Breast epithelium (tissue), 4 donors: Measurements from ENCODE around the gene KRIT1. TPM values are rescaled to one million over a fixed set of nuclear protein-coding genes. Genes with fewer than 3 reads are reported as not detected.

Experiments used
- DNase-seq, 2 donors: peaks; one replicate each; pipeline ENCODE4 v3.0.0-alpha.2; 2019; ENCODE audit warnings: low spot score in 2 of 2
- H3K27ac ChIP-seq, 2 donors: fragments of 200-600 bp; sonication (generic) in 1 of 2; one replicate each; pipeline ENCODE4 v1.5.1; 2016 to 2019; ENCODE audit warnings: mild to moderate bottlenecking in 1 of 2
- H3K27me3 ChIP-seq, 2 donors: fragments of 200-600 bp; sonication (generic) in 1 of 2; one replicate each; pipeline versions ENCODE4 v1.5.1 to v1.6.0; 2017 to 2019; ENCODE audit warnings: control low read depth in 1 of 2, mild to moderate bottlenecking in 1 of 2
- H3K36me3 ChIP-seq: fragments of 200-600 bp; one replicate; pipeline ENCODE4 v1.5.1; 2019
- H3K4me1 ChIP-seq, 2 donors: fragments of 200-600 bp; sonication (generic); one replicate each; pipeline ENCODE4 v1.5.1; 2016 to 2019; ENCODE audit warnings: control low read depth in 1 of 2
- H3K4me3 ChIP-seq, 3 donors: fragments of 200-600 bp; sonication (generic); 1 replicate in 2 of 3; 2 replicates in 1 of 3; pipeline ENCODE4 v1.5.1; 2016 to 2019; ENCODE audit warnings: mild to moderate bottlenecking in 3 of 3, moderate library complexity in 2 of 3
- H3K9me3 ChIP-seq, 2 donors: fragments of 200-600 bp; sonication (generic) in 1 of 2; one replicate each; pipeline ENCODE4 v1.5.1; 2016 to 2019; ENCODE audit warnings: control low read depth in 1 of 2
- CTCF ChIP-seq, 3 donors: fragments of 450-650 bp; IDR thresholded peaks; one replicate each; pipeline ENCODE4 v1.5.1; 2016 to 2017; ENCODE audit warnings: antibody characterized with exemption in 3 of 3, mild to moderate bottlenecking in 3 of 3, moderate library complexity in 3 of 3
- POLR2A ChIP-seq: fragments of 450-650 bp; IDR thresholded peaks from one replicate; pipeline ENCODE4 v1.6.1; 2016; ENCODE audit warnings: antibody characterized with exemption, mild to moderate bottlenecking, moderate library complexity
- POLR2AphosphoS5 ChIP-seq, 3 donors: sonication (generic); formaldehyde crosslinking; IDR thresholded peaks; one replicate each; pipeline ENCODE4 v1.6.1; 2017; ENCODE audit warnings: antibody characterized with exemption in 3 of 3
- intact Hi-C: fragments of 100-400 bp; cut with DNase I; formaldehyde crosslinking; loops from one replicate; pipeline ENCODE4 v1.15.1; 2023; ENCODE audit warnings: low total_unique reads
- total RNA-seq, 3 donors: library from RNA; depleted of rRNA; stranded (reverse); fragments of >200 nt; gene quantifications; one replicate each; pipeline ENCODE4 v1.1.0, GENCODE V29; 2016

The KRIT1 gene
- total RNA-seq, 3 donors from 2014 or later, result 64.6 to 95.7 (median 74.6) TPM

GRCh38 chr7:92155108-92155739, 90.5 kb downstream of the KRIT1 start:
- Histone ChIP-seq H3K9me3 (no peaks in the 10 kb centered on the region), H3K27me3 (no peaks in the 10 kb centered on the region), H3K27ac (no peak overlapping the region), H3K4me1 (no peaks in the 10 kb centered on the region), H3K36me3 (no peaks in the 10 kb centered on the region), H3K4me3 (no peak overlapping the region)
- no peak for TF ChIP-seq CTCF (IDR thresholded peaks at IDR 0.05)
- TF ChIP-seq POLR2AphosphoS5 (IDR thresholded peaks at IDR 0.05), result no peak
- TF ChIP-seq POLR2A, result no peak
- intact Hi-C loops, result no loop called here
- DNase-seq, result no peak

- no peak for TF ChIP-seq CTCF (IDR thresholded peaks at IDR 0.05)
- TF ChIP-seq POLR2A, result no peak
- no peak for TF ChIP-seq POLR2AphosphoS5 (IDR thresholded peaks at IDR 0.05)
- Histone ChIP-seq H3K9me3 (no peaks in the 10 kb centered on the region), H3K4me3 (no peak overlapping the region), H3K36me3 (no peaks in the 10 kb centered on the region), H3K27ac (no peak overlapping the region), H3K27me3 (no peaks in the 10 kb centered on the region), H3K4me1 (no peaks in the 10 kb centered on the region)
- no peak for DNase-seq
- intact Hi-C loops, result no loop called here
Measured at GRCh38 chr7:92150450-92151017, 95.2 kb downstream of the KRIT1 start.

- TF ChIP-seq POLR2AphosphoS5 (IDR thresholded peaks at IDR 0.05) (no peak), CTCF (IDR thresholded peaks at IDR 0.05) (no peak), POLR2A (no peak)
- Histone ChIP-seq H3K27ac (no peak overlapping the region), H3K27me3 (no peaks in the 10 kb centered on the region), H3K4me1 (no peaks in the 10 kb centered on the region), H3K36me3 (no peaks in the 10 kb centered on the region), H3K9me3 (no peaks in the 10 kb centered on the region), H3K4me3 (no peak overlapping the region)
- intact Hi-C loops, result no loop called here
- DNase-seq, result no peak
Measured at GRCh38 chr7:92149736-92150239, 95.9 kb downstream of the KRIT1 start.

Other genes starting within 250 kb of the KRIT1 start
- 10 to 100 TPM; 28.3 to 39.1 (median 32.4) TPM for gene CYP51A1, start 111.4 kb downstream of the KRIT1 start, total RNA-seq
- under 1 TPM in 2 of 3 donors, not detected in 1; 0.16 to 0.33 TPM for gene LRRD1, start 66.8 kb downstream of the KRIT1 start, total RNA-seq
- gene ANKIB1, start 60 bp upstream of the KRIT1 start, total RNA-seq, result 10 to 100 TPM; 51.8 to 61.3 (median 54.2) TPM
- gene GATAD1, start 201.6 kb upstream of the KRIT1 start, total RNA-seq, result 10 to 100 TPM; 42.6 to 74.9 (median 51.5) TPM
- not detected for gene ERVW-1, start 232.0 kb upstream of the KRIT1 start, total RNA-seq